BLaER1 treated with 17β-estradiol and CSF1 and Interleukin-3, amounts not matched to agents 10 nM and 100 nM (cell line): ENCODE measurements around the gene CFAP74.

ENCODE experiments used
- H3K27ac ChIP-seq, 11 experiments: shearing (Covaris generic); formaldehyde crosslinking; 2 replicates each; pipeline ENCODE4 v1.8.1; 2022
- H3K27me3 ChIP-seq, 11 experiments: shearing (Covaris generic); formaldehyde crosslinking; 2 replicates each; pipeline ENCODE4 v1.8.1; 2022
- H3K36me3 ChIP-seq, 11 experiments: shearing (Covaris generic); formaldehyde crosslinking; 2 replicates each; pipeline ENCODE4 v1.8.1; 2022
- H3K4me1 ChIP-seq, 10 experiments: shearing (Covaris generic); formaldehyde crosslinking; 2 replicates each; pipeline ENCODE4 v1.8.1; 2022
- H3K4me2 ChIP-seq, 11 experiments: shearing (Covaris generic); formaldehyde crosslinking; 2 replicates each; pipeline ENCODE4 v1.8.1; 2022
- H3K4me3 ChIP-seq, 10 experiments: shearing (Covaris generic); formaldehyde crosslinking; 2 replicates each; pipeline ENCODE4 v1.8.1; 2022
- H3K9ac ChIP-seq, 11 experiments: shearing (Covaris generic); formaldehyde crosslinking; 2 replicates each; pipeline ENCODE4 v1.8.1; 2022
- H3K9me3 ChIP-seq, 11 experiments: shearing (Covaris generic); formaldehyde crosslinking; replicated peaks in 1 of 11; 2 replicates each; pipeline ENCODE4 v1.8.1; 2022
- H4K20me1 ChIP-seq, 11 experiments: shearing (Covaris generic); formaldehyde crosslinking; 2 replicates each; pipeline ENCODE4 v1.8.1; 2022
- Cebpa-rat ChIP-seq, 11 experiments: shearing (Covaris generic); IDR thresholded peaks; 2 replicates each; pipeline ENCODE4 v1.8.1; 2022

CFAP74 gene

GRCh38 chr1:1994536-1994935 is 9.1 kb downstream of the CFAP74 start:
- Histone ChIP-seq H4K20me1 (no peaks in the 10 kb centered on the region), H3K27me3 (no peaks in the 10 kb centered on the region), H3K9ac (no peak overlapping the region), H3K27ac (peak overlapping the region in 4 of 11 experiments; percentile 8 to 87 (median 82); a peak in 5 of 22 replicates), H3K9me3 (no peaks in the 10 kb centered on the region), H3K4me3 (no peak overlapping the region), H3K4me2 (peak overlapping the region in 6 of 11 experiments; percentile 72 to 87 (median 83); a peak in 8 of 22 replicates), H3K36me3 (no peaks in the 10 kb centered on the region), H3K4me1 (peaks cover 27 to 64% (median 46%) of the 10 kb centered on the region in 10 experiments)
- TF ChIP-seq Cebpa-rat (IDR thresholded peaks at IDR 0.05), result no peak

- Histone ChIP-seq H3K4me3 (no peak overlapping the region), H3K9me3 (no peaks in the 10 kb centered on the region), H3K4me2 (peak overlapping the region; percentile 10 to 88 (median 57); a peak in 19 of 22 replicates), H3K27me3 (no peaks in the 10 kb centered on the region; a peak in 1 of 22 replicates), H3K4me1 (peaks cover 11 to 53% (median 34%) of the 10 kb centered on the region in 10 experiments), H3K36me3 (no peaks in the 10 kb centered on the region), H4K20me1 (no peaks in the 10 kb centered on the region), H3K27ac (peak overlapping the region in 8 of 11 experiments; percentile 16 to 68 (median 39); a peak in 11 of 22 replicates), H3K9ac (peak overlapping the region in 8 of 11 experiments; percentile 6 to 54 (median 40); a peak in 10 of 22 replicates)
- TF ChIP-seq Cebpa-rat (IDR thresholded peaks at IDR 0.05), result no peak
Observed at GRCh38 chr1:1990222-1990621, 13.4 kb downstream of the CFAP74 start.

DNA sequence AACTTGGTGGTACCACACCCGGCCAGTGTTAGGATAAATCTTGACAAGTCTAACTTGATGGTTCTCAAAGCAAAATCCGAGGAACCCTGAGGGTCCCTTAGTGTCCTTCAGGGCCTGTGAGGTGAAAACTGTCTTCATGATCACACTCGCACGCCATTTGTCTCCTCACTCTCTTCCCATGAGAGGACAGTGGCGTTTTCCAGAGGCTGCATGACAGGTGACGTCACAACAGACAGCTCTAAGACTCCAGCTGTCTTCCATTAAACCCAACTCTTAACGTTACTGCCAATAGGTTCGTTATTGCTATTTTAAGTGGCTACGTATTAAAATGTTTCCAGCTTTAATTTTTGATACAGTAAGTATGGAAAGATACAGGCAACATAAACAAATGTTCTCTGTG is 13.8 kb downstream of the CFAP74 start:
- peaks cover 7 to 48% (median 30%) of the 10 kb centered on the region in 10 experiments for H3K4me1 ChIP-seq
- no peaks in the 10 kb centered on the region for H3K9me3 ChIP-seq
- H3K9ac ChIP-seq, result peak overlapping the region in 3 of 11 experiments; percentile 6 to 36 (median 33); a peak in 5 of 22 replicates
- no peaks in the 10 kb centered on the region; a peak in 1 of 22 replicates for H3K27me3 ChIP-seq
- H3K4me3 ChIP-seq, result no peak overlapping the region
- no peaks in the 10 kb centered on the region for H3K36me3 ChIP-seq
- H4K20me1 ChIP-seq, result no peaks in the 10 kb centered on the region
- H3K27ac ChIP-seq, result peak overlapping the region in 6 of 11 experiments; percentile 7 to 65 (median 51); a peak in 8 of 22 replicates
- no peak for TF ChIP-seq Cebpa-rat (IDR thresholded peaks at IDR 0.05)
- peak overlapping the region; percentile 10 to 88 (median 57); a peak in 19 of 22 replicates for H3K4me2 ChIP-seq

GRCh38 chr1:1989102-1989542 is 14.5 kb downstream of the CFAP74 start:
- Histone ChIP-seq H3K9me3 (no peaks in the 10 kb centered on the region), H3K4me3 (no peak overlapping the region), H3K4me1 (peaks cover 5 to 44% (median 28%) of the 10 kb centered on the region in 10 experiments; a peak in 19 of 20 replicates), H4K20me1 (no peaks in the 10 kb centered on the region), H3K27ac (peak overlapping the region in 3 of 11 experiments; percentile 46 to 63 (median 56); a peak in 4 of 22 replicates), H3K4me2 (peak overlapping the region in 10 of 11 experiments; percentile 13 to 88 (median 59); a peak in 16 of 22 replicates), H3K36me3 (no peaks in the 10 kb centered on the region), H3K27me3 (no peaks in the 10 kb centered on the region; a peak in 1 of 22 replicates), H3K9ac (no peak overlapping the region; a peak in 1 of 22 replicates)
- no peak for TF ChIP-seq Cebpa-rat (IDR thresholded peaks at IDR 0.05)

- H3K27ac ChIP-seq, result no peak overlapping the region
- peaks cover 5 to 48% (median 31%) of the 10 kb centered on the region in 10 experiments; a peak in 19 of 20 replicates for H3K4me1 ChIP-seq
- H3K9me3 ChIP-seq, result no peaks in the 10 kb centered on the region
- no peaks in the 10 kb centered on the region; a peak in 1 of 22 replicates for H3K27me3 ChIP-seq
- no peak for TF ChIP-seq Cebpa-rat (IDR thresholded peaks at IDR 0.05)
- no peaks in the 10 kb centered on the region for H3K36me3 ChIP-seq
- no peak overlapping the region for H3K4me3 ChIP-seq
- no peaks in the 10 kb centered on the region for H4K20me1 ChIP-seq
- H3K9ac ChIP-seq, result no peak overlapping the region
- peak overlapping the region in 6 of 11 experiments; percentile 11 to 54 (median 32); a peak in 8 of 22 replicates for H3K4me2 ChIP-seq
Observed at GRCh38 chr1:1988061-1988945, 15.3 kb downstream of the CFAP74 start.

DNA sequence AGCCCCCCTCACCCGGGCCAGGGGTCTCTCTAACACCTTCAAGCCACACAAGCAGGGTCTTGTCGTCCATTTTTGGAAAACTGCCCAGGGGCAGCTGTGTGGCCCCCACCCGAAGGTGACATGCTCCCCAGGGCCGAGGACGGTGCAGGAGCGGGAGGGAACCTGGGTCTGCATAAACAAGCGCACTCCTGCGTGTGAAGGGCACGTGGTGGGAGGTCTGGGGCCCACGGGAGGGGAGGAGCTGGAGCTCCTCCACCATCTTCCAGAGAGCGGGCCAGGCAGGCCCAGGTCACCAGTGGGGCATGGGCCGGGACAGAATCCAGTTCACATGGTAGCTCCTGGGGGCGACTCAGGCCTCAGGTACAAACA is 16.5 kb downstream of the CFAP74 start:
- Histone ChIP-seq H3K27ac (no peak overlapping the region), H3K36me3 (no peaks in the 10 kb centered on the region), H3K27me3 (no peaks in the 10 kb centered on the region; a peak in 1 of 22 replicates), H3K9me3 (peaks cover 0 to 8% (median 3%) of the 10 kb centered on the region in 11 experiments; a peak in 11 of 22 replicates), H4K20me1 (no peaks in the 10 kb centered on the region), H3K4me3 (no peak overlapping the region), H3K4me2 (no peak overlapping the region), H3K9ac (no peak overlapping the region), H3K4me1 (peaks cover 5 to 48% (median 31%) of the 10 kb centered on the region in 10 experiments; a peak in 19 of 20 replicates)
- no peak for TF ChIP-seq Cebpa-rat (IDR thresholded peaks at IDR 0.05)

- H3K4me3 ChIP-seq, result no peak overlapping the region
- peaks cover 5 to 42% (median 27%) of the 10 kb centered on the region in 10 experiments; a peak in 19 of 20 replicates for H3K4me1 ChIP-seq
- no peaks in the 10 kb centered on the region for H3K36me3 ChIP-seq
- H3K9me3 ChIP-seq, result peaks cover 0 to 13% (median 8%) of the 10 kb centered on the region in 11 experiments; a peak in 11 of 22 replicates
- H3K27ac ChIP-seq, result no peak overlapping the region
- H4K20me1 ChIP-seq, result no peaks in the 10 kb centered on the region
- H3K9ac ChIP-seq, result no peak overlapping the region
- H3K27me3 ChIP-seq, result no peaks in the 10 kb centered on the region; a peak in 1 of 22 replicates
- H3K4me2 ChIP-seq, result no peak overlapping the region
- no peak for TF ChIP-seq Cebpa-rat (IDR thresholded peaks at IDR 0.05)
Observed at GRCh38 chr1:1986451-1987141, 17.0 kb downstream of the CFAP74 start.

DNA sequence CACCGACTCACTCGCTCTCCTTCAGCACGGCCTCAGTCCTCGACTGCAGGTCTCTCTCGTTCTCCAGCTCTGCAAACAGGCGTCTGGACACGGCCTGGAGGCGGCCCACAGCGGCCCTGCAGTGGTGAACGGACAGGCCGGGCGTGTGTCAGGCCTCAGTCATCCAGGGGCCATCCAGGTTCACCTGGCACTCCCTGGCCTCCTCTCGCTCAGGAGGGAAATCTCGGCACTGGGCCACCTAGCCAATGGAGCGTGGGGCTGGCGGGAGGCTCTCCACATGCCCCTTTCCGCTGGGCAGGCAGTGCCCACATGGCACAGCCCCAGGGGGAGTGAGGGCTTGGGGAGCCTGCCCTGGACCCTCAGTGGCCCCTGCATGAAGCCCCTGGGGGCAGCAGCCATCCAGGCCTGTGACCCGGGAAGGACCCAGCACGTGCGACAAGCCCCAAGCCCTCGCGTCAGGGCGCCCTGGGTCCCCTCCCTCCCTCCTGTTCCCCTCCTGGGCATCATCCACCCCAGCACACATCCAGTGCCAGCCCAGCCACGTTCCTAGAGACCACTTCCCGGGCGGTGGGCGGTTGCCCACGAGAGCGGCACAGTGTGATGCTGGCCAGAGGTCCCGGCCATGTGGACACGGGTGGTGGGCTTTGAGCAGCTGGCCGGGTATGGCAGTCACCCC is 18.1 kb downstream of the CFAP74 start:
- no peaks in the 10 kb centered on the region for H3K36me3 ChIP-seq

More for the DNA sequence above, 18.1 kb downstream of the CFAP74 start:
- Histone ChIP-seq H3K27me3 (no peaks in the 10 kb centered on the region; a peak in 1 of 22 replicates), H3K9me3 (peaks cover 5 to 24% (median 17%) of the 10 kb centered on the region in 11 experiments; a peak in 17 of 22 replicates), H3K4me1 (peaks cover 5 to 32% (median 19%) of the 10 kb centered on the region in 10 experiments; a peak in 19 of 20 replicates), H4K20me1 (no peaks in the 10 kb centered on the region), H3K9ac (no peak overlapping the region), H3K27ac (no peak overlapping the region), H3K4me2 (no peak overlapping the region), H3K4me3 (no peak overlapping the region)
- TF ChIP-seq Cebpa-rat (IDR thresholded peaks at IDR 0.05), result no peak
